Measurements from ENCODE around the gene DMGDH. TPM values are rescaled to one million over a fixed set of nuclear protein-coding genes. Genes with fewer than 3 reads are reported as not detected.

Gene DMGDH
- total and polyA plus RNA-seq, 2 donors (not counting 1 experiment from before 2014, with no cell fraction given) = 0.47 to 0.63 TPM

- H3K9ac ChIP-seq (ENCODE audit: low read length) = no peak overlapping the region
- H3K27me3 ChIP-seq (replicated peaks in 1 of 4; ENCODE audit: control extremely low read depth in 1 of 4, control insufficient read depth in 3 of 4, insufficient read depth in 4 of 4, low read length in 3 of 4) = no peaks in the 10 kb centered on the region
- no peaks in the 10 kb centered on the region for H3K9me3 Mint-ChIP-seq (ENCODE audit: insufficient read depth)
- no peaks in the 10 kb centered on the region for H3K4me1 Mint-ChIP-seq
- H3K27ac ChIP-seq (ENCODE audit: low read length in 2 of 2) = no peak overlapping the region
- no peak for TF ChIP-seq CTCF (IDR thresholded peaks at IDR 0.05)
- no peak for TF ChIP-seq EZH2 (IDR thresholded peaks at IDR 0.05; ENCODE audit: borderline replicate concordance, insufficient read depth, low read depth, low read length, poor library complexity, severe bottlenecking)
- intact Hi-C loops (cut with micrococcal nuclease) = no loop called here
- no peak overlapping the region for H2AFZ ChIP-seq (ENCODE audit: insufficient read depth, low read depth, low read length, poor library complexity, severe bottlenecking)
- H3K4me2 ChIP-seq (replicated peaks; ENCODE audit: low read depth, low read length, poor library complexity, severe bottlenecking) = no peak overlapping the region
- H3K27me3 Mint-ChIP-seq = peaks cover 11% of the 10 kb centered on the region
- POLR2A ChIA-PET = no interaction called here
- H3K4me3 Mint-ChIP-seq = no peak overlapping the region
- 88% methylated on average over 3 of the region's 3 CpGs for WGBS (ENCODE audit: insufficient coverage)
- ATAC-seq (ENCODE audit: low read depth) (no peak), DNase-seq (no peak)
- H3K79me2 ChIP-seq (ENCODE audit: control insufficient read depth, insufficient read depth, low read length) = no peaks in the 10 kb centered on the region
- no peaks in the 10 kb centered on the region for H3K4me1 ChIP-seq (ENCODE audit: control insufficient read depth in 2 of 2, insufficient read depth in 2 of 2, low read length in 2 of 2)
- H3K9me3 ChIP-seq (ENCODE audit: control extremely low read depth in 1 of 3, control insufficient read depth in 2 of 3, insufficient read depth in 1 of 3, low read length in 2 of 3) = peaks cover 0 to 6% (median 0%) of the 10 kb centered on the region in 3 donors
- CTCF ChIA-PET = interaction anchor here (1.3 kb wide), 1 partner anchor 22 kb away, joined by 4 read pairs; no protein-coding TSS in a partner anchor
- H3K4me3 ChIP-seq (ENCODE audit: control extremely low read depth in 1 of 5, extremely low read depth in 1 of 5, insufficient read depth in 1 of 5, low read depth in 2 of 5, low read length in 4 of 5) = no peak overlapping the region
- H4K20me1 ChIP-seq (ENCODE audit: control insufficient read depth, insufficient read depth, low read length, poor library complexity, severe bottlenecking) = no peaks in the 10 kb centered on the region
- H3K36me3 ChIP-seq (replicated peaks in 1 of 2; ENCODE audit: control extremely low read depth in 1 of 2, control insufficient read depth in 1 of 2, extremely low read depth in 1 of 2, insufficient read depth in 2 of 2, low read length in 1 of 2) = no peaks in the 10 kb centered on the region
- no peak overlapping the region for H3K27ac Mint-ChIP-seq
Measured at GRCh38 chr5:79042188-79042587, 27.3 kb downstream of the DMGDH start.

- Histone ChIP-seq H3K79me2 (ENCODE audit: control insufficient read depth, insufficient read depth, low read length) (no peaks in the 10 kb centered on the region), H3K36me3 (replicated peaks in 1 of 2; ENCODE audit: control extremely low read depth in 1 of 2, control insufficient read depth in 1 of 2, extremely low read depth in 1 of 2, insufficient read depth in 2 of 2, low read length in 1 of 2) (no peaks in the 10 kb centered on the region), H3K4me2 (replicated peaks; ENCODE audit: low read depth, low read length, poor library complexity, severe bottlenecking) (no peak overlapping the region), H3K9ac (ENCODE audit: low read length) (no peak overlapping the region), H3K9me3 (ENCODE audit: control extremely low read depth in 1 of 3, control insufficient read depth in 2 of 3, insufficient read depth in 1 of 3, low read length in 2 of 3) (peaks cover 0 to 7% (median 3%) of the 10 kb centered on the region in 3 donors), H3K4me1 (ENCODE audit: control insufficient read depth in 2 of 2, insufficient read depth in 2 of 2, low read length in 2 of 2) (no peaks in the 10 kb centered on the region), H4K20me1 (ENCODE audit: control insufficient read depth, insufficient read depth, low read length, poor library complexity, severe bottlenecking) (no peaks in the 10 kb centered on the region), H3K4me3 (ENCODE audit: control extremely low read depth in 1 of 5, extremely low read depth in 1 of 5, insufficient read depth in 1 of 5, low read depth in 2 of 5, low read length in 4 of 5) (no peak overlapping the region), H3K27ac (ENCODE audit: low read length in 2 of 2) (no peak overlapping the region), H3K27me3 (replicated peaks in 1 of 4; ENCODE audit: control extremely low read depth in 1 of 4, control insufficient read depth in 3 of 4, insufficient read depth in 4 of 4, low read length in 3 of 4) (no peaks in the 10 kb centered on the region), H2AFZ (ENCODE audit: insufficient read depth, low read depth, low read length, poor library complexity, severe bottlenecking) (no peak overlapping the region)
- peaks cover 8% of the 10 kb centered on the region for H3K27me3 Mint-ChIP-seq
- no CpG with 5 or more reads among the region's 2 CpGs for WGBS (ENCODE audit: insufficient coverage)
- DNase-seq = no peak
- CTCF ChIA-PET = no interaction called here
- POLR2A ChIA-PET = no interaction called here
- H3K9me3 Mint-ChIP-seq (ENCODE audit: insufficient read depth) = no peaks in the 10 kb centered on the region
- intact Hi-C loops (cut with micrococcal nuclease) = no loop called here
- no peak overlapping the region for H3K27ac Mint-ChIP-seq
- TF ChIP-seq CTCF (IDR thresholded peaks at IDR 0.05) (no peak), EZH2 (IDR thresholded peaks at IDR 0.05; ENCODE audit: borderline replicate concordance, insufficient read depth, low read depth, low read length, poor library complexity, severe bottlenecking) (no peak)
- no peak for ATAC-seq (ENCODE audit: low read depth)
- H3K4me3 Mint-ChIP-seq = no peak overlapping the region
- H3K4me1 Mint-ChIP-seq = no peaks in the 10 kb centered on the region
Measured at GRCh38 chr5:79036769-79037168, 32.7 kb downstream of the DMGDH start.
